Measurements from ENCODE around the gene SLC25A29.
A peak's percentile ranks its signal among the peaks of the same experiment; 100 is the strongest.
"Not testable (repeated sequence)": the region's sequence is repeated elsewhere in the genome, so short reads cannot be mapped to it uniquely, and the experiment has no call there.

The SLC25A29 gene

DNA sequence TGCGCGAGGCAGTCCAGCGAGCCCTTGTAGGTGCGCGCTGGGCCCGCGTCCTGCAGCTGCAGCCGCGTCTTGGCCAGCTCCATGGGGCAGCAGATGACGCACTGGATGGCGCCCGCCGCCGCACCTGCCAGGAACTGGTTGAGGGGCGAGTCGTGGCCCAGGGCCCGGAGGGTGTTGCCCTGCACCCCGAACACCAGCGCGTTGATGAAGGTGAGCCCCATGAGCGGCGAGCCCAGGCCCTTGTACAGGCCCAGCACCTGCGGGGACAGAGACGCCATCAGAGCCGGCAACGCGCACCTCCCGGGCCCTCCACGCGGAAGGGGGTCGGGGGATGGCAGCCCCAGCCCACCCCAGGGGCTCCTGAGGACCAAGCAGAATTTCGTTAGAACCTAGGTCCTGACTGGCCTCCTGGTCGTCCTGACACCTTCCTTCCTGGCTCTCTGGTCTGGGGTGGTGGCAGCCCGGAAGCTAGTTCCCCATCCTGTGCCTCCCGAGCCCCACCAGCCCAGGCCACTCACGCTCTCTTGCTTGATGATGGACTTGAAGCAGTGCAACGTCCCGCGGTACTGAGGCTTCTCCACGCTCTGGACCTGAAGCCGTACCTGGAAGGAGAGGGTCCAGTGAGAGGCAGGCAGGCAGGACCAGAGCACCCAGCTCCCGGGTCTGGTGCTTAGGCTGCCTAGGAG lies 13.3 kb downstream of the SLC25A29 start:
- no peak for DNase-seq

DNA sequence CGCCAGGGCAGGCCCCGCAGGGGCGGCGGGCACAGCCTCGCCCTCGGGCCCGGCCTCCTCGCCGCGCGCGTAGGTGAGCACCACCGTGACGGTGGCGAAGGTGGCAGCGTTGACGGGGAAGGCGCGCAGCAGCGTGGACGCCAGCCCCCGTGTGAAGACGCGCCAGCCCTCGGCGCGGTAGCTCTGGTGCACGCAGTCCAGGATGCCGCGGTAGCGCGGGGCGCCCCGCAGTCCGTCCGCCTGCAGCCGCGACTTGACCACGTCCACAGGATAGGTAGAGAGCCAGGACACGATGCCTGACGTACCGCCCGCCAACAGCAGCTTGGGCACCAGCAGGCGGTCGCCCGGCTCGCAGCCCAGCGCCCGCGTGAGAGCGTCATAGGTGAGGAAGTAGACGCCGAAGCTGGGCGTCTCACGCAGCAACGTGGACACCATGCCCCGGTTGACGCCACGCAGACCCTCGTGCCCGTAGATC lies 13.9 kb downstream of the SLC25A29 start:
- DNase-seq: no peak

DNA sequence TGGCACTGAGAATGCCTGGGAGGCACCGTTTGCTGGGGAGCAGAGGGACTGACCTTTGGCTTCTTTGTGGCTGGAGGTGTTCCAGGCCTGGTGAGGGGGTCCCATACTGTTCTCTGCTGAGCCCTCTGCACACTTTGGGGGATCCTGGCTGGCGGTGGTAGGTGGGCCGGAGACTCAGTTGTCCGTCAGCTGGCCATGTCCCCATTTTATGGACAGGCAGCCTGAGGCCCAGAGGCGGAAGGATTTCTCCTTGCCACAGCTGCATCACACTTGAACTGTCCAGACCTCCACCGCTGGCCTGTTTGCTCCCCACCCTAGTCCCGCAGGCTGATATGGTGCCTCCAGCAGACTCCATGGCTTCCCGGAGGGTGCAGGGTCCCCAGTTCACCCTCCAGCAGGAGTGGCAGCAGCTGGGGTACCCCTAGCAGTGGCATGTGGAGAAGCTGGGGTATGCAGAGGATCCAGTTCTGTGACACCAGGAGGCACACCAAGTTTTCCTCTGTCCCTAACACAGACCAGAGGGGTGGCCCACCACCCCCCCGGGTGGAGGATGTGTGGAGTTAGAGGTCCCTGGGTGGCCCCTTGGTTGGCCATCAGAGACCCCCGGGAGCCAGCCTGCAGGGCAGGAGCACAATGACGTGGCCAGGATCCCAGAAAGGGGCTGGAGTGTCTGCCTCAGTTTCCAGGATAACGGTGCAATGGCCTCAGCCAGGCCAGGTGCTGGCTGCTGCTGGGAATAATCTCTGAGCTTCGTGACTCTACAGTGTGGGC lies 14.8 kb downstream of the SLC25A29 start:
- no peak for DNase-seq

DNA sequence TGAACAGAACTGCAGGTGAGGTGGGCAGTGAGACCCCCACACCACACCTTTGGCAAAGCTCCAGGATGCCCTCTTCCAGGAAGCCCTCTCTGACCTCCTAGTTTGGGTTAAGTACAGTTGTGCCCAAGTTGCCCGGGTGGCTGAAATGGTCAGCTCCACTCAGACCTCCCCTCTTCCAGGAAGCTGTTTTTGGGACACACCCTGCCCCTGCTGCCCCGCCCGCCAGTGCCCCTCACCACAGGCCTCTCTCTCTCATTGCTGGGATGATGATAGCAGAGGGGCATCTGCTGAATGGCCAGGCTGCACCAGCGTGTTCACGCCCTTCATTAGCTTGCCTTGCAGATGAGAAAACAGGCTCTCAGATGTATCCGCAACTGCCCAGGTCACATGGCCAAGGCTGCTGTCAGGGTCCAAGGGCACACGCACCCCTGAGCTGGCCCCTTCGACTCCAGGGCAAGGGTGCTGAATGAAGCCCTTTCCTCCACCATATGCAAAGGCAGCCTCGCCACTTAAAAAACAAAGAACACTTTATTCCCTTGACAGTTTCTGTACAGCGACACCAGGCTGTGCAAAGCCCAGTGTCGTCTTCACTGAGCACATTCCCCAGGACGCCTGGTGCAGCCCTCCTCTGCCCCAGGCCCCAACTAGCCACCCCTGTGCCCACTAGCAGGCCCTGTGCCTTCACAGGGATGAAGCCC lies 15.5 kb downstream of the SLC25A29 start:
- no peak for DNase-seq

DNA sequence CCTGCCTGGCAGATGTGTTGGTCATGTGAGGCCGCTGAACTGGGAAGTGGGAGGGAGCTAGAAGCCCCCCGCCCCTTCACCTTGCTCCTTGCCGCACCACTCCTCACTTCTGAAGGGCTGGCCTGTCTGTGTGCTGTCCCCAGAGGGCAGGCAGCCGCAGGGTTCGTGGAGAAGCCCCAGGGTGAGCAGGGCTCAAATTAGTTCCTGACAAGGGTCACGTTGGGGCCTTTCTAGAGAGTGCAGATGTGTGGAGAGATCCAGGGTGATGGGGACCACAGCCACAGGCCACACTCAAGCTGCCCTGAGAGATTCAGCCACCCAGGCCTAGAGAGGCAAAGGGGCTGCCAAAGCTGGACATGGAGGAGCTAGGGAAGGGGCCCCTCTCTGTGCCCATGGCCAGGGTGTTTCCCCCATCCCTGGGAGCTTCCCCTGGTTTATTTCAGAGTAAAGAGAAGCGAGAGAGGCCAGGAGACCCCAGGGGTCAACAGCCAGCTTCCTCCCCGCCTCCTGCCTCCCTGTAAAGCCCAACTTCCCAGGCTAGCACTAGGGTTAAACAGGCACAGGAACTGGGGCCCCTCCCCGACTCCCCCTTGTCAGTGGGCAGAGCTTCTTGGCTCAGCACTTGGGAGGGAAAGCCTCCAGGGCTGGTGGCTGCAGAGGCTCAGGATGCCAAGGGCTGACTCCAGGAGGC lies 16.2 kb downstream of the SLC25A29 start:
- no peak for DNase-seq

DNA sequence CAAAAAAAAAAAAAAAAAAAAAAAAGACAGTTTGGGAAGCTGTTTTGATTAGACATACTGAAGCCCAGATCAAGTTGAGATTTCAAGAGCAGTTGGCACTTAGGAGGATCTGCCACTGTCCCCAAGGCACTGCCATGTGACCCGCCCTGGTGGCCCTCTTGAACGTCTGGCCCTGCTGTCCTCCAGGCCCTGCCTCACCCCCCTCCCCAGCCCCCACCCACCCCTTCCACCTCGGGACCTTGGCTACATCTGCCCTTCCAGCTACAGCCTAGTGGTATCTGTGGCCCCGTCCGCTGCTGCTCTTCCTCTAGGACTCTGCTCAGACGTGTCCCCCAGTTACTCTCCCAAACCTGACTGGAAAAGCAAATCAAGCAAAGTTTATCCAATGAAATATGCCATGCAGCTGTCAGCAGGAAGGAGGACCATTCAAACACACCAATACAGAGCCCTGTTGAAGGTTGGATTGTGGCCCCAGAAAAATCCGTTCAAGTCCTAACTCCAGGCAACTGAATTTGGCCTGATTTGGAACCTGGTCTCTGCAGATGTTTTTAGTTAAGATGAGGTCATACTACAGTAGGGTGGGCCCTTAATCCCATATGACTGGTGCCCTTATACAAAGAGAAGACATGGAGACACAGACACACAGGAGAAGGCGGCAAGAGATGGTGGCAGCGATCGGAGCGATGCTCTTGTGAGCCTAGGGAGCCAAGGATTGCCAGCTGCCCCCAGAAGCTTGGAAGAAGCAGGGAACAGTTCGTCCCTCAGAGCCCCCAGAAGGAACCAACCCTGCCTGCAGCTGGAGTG lies 17.7 kb downstream of the SLC25A29 start:
- DNase-seq: no peak

DNA sequence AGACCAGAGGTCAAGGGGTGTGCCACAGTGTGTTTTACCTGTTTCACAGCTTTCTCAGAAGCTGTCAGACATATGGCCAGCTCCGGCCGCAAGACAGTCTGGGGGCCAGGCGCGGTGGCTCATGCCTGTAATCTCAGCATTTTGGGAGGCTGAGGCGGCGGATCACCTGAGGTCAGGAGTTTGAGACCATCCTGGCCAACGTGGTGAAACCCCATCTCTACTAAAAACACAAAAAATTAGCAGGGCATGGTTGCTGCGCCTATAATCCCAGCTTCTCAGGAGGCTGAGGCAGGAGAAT lies 18.3 kb downstream of the SLC25A29 start:
- not testable (repeated sequence) for DNase-seq

DNA sequence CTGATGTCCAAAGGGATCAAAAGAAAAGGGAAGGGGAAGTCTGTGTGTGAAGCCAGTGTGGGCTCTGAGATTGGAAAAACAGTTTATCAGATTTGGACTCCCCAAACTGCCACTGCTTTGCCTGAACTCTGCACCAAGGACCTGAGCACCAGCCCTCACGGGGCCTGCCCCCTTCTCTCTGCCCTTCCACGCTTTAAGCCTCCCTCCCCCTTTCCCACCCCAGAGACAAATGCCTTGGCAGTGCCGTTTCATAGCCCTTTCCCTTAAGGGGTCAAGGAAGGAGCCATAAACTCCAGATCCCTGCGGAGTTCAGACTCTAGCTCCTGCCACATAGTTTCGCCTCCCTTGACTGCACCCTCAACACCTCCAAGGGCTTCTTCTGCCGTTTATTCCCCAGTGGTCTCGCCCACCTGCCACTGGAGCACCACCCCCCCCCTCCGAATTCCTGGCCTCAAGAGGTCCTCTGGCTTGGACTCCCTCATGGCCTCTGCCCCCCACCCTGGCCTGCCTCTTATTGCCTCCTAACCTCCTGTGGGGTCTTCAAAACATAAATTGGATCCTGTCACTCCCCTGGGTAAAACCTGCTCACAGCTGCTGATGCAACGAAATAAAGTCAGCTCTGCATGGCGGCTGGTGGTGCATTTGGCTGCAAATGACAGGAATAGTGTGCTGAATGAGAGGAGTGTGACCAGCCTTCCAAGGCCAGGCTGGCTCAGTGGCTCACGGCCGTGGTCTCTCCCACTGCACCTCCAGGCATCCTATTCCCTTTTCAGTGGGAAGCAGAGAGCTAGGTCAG lies 18.8 kb downstream of the SLC25A29 start:
- DNase-seq: no peak

DNA sequence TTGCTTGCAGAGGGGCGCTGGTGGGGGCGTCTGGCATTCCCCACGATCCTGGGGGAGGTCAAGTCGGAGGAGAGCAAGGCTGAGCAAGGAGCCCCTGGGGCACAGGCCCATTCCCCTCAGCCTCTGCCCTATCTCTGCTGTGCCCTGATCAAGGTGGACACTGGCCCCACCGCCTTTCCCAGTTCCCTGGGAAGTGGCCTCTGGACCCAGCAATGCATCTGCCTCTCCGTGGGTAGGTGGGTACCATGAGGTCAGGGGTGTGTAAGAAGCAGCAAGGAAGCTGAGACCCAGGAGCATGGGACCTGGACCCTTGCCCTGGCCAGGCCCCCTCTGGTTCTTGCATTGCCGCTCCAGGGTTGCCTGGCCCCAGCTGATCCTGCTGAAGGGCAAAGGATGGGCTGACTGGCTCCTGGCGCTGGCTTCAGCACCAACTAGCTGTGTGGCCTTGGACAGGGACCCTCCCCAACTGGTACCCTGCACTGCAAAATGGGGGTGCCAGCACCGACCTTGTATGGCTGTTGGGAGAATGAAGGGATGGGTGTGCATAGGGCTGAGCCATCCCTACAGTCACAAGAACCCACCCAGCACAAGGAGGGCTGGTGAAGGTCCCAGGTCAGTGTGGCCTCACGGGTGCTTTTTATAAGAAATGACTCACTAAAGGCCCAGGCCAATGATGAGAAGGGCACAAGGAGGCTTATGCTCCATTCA lies 19.6 kb downstream of the SLC25A29 start:
- no peak for DNase-seq

DNA sequence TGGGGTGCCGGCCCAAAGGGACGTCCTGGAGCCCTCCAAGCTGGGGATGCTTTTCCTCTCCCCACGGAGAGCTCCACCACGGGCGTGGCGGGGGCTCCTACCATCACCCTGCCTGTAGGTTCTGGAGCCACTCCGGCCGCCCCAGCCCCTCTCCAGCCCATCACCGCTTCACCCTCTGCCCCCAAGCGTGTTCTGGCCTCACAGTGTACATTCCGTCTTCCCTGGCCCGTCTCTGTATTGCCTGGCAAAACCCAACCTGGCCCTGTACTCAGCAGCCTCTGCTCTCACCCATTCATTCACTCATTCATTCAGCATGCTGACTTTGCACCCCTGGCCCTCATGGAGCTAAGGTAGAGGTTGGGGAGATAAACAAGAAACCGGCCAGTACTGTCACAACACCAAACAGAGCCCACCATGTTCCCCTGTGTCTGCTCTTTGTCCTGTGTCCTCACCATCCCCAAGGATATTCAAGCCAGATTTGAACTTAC lies 20.3 kb downstream of the SLC25A29 start:
- DNase-seq: no peak

DNA sequence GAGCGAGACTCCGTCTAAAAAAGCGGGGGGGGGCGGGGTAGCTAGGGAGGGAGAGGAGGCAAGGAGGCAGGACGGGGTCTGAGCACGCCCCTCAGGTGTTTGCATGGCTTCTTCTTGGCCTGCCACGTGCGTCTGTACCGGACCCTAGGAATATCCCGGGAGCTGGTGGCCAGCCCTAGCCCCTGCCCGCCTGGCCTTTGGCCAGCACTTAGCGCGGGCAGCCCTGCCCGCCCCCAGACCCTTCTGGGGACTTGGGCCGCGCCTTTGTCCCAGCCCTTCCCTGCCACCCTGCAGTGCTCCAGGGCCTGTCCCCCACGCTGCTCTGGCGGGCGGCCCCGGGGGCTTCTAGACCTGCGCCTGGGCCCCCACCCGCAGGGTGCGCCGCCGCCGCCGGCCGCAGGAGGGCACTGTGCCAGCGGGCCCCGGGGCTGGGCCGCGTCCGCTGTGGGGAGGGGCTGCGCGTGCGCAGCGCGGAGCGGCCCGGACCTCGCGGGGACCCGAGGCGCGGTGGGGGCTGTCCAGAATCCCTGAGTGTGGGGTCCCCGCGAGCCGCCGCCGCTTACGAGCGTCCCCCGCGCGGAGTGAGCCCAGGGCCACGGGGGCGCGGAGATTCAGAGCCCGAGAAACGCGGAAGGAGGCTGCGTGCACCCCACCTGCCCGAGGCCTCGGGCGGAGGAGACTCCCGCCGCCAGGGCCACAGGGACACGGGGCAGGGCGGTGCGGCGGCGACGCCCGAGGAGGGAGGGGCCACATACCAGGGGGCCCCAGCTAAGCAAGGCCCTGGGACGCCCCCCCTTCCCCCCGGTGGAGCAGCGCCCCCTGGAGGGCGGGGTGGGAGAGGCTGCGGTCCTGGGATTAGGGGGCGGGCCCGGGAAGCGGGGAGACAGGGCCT lies 21.0 kb downstream of the SLC25A29 start:
- peak; percentile 83 for DNase-seq

DNA sequence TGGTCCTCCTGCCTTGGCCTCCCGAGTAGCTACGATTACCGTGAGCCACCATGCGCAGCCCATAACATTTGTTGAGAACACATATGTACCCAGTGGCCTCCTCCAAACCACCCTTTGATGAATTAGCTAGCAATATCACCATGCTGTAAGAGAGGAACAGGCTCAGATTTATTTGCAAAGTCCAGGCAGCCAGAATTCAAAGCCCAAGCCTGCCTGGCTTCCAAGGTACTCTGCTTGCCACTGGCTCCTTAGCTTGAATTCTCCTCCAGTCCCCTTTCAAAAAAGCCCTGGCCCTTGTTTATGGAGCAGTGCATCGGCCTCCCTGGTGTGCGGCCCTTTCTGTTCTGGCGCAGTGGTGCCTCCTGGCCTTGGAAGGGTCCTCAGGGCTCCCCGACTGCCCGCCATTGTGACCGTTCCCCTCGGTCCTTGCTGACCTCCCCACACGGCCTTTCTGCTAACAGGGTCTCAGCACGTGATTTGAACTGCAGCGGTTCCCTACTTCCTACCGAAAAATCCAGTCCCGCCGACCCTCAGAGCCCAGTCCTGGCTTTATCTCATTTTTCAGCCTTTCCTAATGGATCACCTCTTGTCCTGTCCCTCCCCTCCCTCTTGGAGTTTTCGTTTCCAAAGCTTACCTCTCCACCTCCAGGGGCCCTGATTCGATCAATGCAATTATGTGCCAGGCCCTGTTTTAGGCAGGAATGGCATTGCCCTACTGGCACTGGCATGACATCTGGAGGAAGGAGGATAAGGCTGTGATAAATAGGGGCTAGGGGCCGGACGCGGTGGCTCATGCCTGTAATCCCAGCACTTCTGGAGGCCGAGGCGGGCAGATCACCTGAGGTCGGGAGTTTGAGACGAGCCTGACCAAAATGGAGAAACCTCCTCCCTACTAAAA lies 22.0 kb downstream of the SLC25A29 start:
- no peak for DNase-seq

DNA sequence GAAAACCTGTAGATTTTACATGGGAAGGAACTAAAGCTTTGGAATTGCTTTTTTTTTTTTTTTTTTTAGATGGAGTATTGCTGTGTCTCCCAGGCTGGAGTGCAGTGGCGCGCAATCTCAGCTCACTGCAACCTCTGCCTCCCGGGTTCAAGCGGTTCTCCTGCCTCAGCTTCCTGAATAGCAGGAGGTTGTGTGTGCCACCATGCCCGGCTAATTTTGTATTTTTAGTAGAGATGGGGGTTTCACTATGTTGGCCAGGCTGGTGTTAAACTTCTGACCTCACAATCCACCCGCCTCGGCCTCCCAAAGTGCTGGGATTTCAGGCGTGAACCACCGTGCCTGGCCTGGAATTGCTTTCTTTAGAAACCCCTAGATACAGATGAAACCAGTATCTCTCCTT lies 22.8 kb downstream of the SLC25A29 start:
- DNase-seq: not testable (repeated sequence)

DNA sequence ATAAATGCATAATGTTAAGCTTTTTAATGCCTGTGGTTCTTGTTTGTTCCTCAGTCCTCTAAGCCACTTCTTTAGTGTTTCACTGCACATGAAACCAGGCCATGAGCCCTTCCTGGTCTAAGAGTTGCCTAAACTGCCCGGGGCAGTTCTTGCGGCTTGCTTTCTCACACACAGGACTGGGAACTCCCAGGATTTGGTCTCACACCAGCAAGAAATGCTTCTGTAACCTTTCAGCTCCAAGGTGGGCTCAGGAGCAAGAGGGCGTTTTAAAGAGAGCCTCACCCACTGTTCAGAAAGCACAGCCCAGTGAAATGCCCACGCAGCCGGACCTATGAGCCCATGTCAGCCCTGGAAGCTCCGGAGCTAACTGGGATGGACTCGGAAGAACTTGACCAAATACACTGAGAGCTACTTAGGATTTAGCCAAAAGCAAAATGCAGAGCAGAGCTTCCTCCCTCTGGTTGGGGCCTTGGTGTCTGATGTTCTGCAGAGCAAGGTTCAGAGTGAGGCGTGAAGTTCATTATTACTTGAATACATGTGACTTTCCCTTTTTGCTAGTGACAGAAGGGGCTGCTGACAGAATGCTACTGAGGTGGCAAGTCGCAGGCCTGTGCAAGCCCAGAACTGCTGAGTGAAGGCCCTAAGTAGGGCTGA lies 23.4 kb downstream of the SLC25A29 start:
- DNase-seq: no peak

DNA sequence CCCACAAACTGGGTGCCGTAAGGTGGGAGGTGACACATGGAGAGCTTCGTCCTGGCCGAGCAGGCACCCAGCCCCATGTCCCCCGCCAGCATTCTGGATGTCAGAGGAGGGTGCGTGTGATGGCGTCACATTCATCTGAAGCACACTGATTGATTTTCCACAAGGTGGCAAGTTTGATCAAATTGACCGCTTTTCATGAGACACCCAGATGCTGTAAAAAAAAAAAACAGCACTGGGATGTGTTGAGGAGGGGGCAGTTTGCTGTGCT lies 24.2 kb downstream of the SLC25A29 start:
- DNase-seq: no peak

DNA sequence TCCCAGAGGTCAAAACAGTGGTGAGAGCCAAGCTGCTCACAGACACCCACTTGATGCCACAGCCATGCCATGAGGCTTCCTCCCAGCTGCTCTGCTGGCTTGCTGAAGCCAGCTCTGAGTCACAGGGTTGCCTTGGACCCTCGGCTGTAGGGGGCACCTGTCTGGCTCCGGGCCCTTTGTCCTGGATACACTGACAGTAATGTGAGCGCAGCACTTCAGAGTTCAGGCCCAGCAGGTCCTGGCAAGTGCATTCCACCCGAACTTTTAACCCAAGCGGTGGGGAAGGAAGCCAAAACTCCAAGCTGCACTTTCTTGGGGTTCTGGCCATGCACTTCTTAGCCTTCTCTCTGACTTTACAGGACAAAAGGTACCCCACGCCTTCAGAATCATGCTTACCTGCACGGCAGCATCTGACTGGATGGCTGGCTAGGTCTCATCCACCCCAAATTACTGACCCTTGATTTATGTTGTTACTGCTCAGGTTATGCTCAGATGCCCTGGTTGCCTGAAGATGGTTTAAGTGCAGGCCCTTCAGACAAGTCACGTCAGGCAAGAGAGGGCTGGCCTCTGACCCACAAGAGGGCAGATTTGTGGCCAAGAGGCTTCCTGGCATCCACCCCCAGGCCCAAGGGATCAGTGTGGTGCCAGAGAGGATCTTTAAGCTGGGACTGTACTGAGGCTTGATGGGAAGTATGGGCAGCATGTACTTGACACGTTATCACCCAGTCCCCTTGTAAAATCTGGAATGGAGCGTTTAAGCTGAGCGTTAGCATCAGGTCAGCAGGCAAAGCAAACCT lies 24.8 kb downstream of the SLC25A29 start:
- no peak for DNase-seq

DNA sequence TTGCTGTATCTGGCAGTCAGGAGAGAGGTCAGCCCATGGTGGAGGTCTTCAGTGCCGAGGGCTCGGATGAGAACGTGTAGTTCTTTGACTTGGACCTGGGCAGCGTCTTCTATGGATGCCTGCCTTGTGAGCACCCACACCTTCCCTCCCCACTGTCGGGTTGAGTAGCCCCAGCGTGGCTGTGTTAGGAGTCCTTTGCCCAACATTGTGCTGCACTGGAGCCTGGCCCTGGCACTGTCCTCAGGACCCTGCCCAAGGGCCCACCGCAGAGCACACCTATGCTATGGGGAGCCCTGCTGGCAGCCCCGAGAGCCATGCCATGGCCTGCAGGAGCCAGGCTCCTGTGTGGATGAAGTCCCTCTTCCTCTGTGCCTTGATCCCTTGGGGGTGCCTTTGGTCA lies 26.7 kb downstream of the SLC25A29 start:
- DNase-seq: no peak

DNA sequence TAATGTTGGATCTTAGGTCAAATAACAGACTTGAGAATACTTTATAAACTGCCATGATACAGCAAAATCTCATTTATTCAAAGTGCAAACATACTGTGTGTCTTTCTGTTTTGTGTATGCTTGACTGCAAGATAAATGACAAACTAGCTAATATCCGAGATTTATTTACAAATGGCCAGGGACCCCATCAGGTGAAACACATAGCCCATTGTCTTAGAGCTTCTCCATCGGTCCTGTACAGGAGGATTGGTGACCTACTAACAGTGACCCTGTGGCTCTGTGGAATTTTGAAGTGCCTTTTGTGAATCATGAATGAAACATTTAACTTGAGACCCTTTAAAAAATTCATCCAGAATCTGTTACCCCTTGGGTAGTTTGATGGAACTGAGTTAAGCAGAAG lies 27.1 kb downstream of the SLC25A29 start:
- DNase-seq: no peak

Data from activated CD4-positive, alpha-beta T cell treated with anti-CD3 and anti-CD28 coated beads, Interleukin-10, Interleukin-2, amounts not matched to agents 100 ng/mL and 50 ng/mL, durations not matched to agents 16 hours and 8 hours (primary cell).